Natural killer cell (primary cell): ENCODE measurements around the gene RNASE12. TPM values are rescaled to one million over a fixed set of nuclear protein-coding genes. Genes with fewer than 3 reads are reported as not detected.

Experiments used
- ATAC-seq, 3 donors: fragments of 150-1000 bp in 2 of 3; fragments of 200-7000 bp in 1 of 3; cut with Tn5 transposase; 1 replicate in 1 of 3; 2 replicates in 2 of 3; pipeline ENCODE4 v1.10.0; 2021; ENCODE audit warnings: mild to moderate bottlenecking in 2 of 3, moderate library complexity in 2 of 3
- DNase-seq, 2 donors: peaks; one replicate each; pipeline versions ENCODE4 v3.0.0 to v3.0.0-alpha.2; 2013 to 2021; ENCODE audit warnings: mixed read lengths in 1 of 2
- H3K27ac ChIP-seq: one replicate; pipeline ENCODE4 v1.5.1; 2013; ENCODE audit warnings: mild to moderate bottlenecking, low read length
- H3K27me3 ChIP-seq: one replicate; pipeline ENCODE4 v1.6.1; 2013; ENCODE audit warnings: low read length; ENCODE audit not compliant: control insufficient read depth, insufficient read depth
- H3K36me3 ChIP-seq: one replicate; pipeline ENCODE4 v1.6.1; 2013; ENCODE audit warnings: low read length; ENCODE audit not compliant: control insufficient read depth, insufficient read depth
- H3K4me1 ChIP-seq: one replicate; pipeline ENCODE4 v1.6.1; 2013; ENCODE audit warnings: low read length; ENCODE audit not compliant: control insufficient read depth, insufficient read depth
- H3K4me3 ChIP-seq: one replicate; pipeline ENCODE4 v1.5.1; 2013; ENCODE audit warnings: low read length
- H3K9me3 ChIP-seq: one replicate; pipeline ENCODE4 v1.6.1; 2013; ENCODE audit warnings: low read length; ENCODE audit not compliant: control insufficient read depth, insufficient read depth
- H3K27ac Mint-ChIP-seq, 2 donors: one replicate each; pipeline ENCODE4 v1.8.0; 2022; ENCODE audit warnings: mild to moderate bottlenecking in 2 of 2, mixed read lengths in 2 of 2, moderate library complexity in 1 of 2
- H3K27me3 Mint-ChIP-seq, 2 donors: one replicate each; pipeline ENCODE4 v1.8.0; 2022; ENCODE audit warnings: low read depth in 2 of 2, mixed read lengths in 2 of 2
- H3K36me3 Mint-ChIP-seq: one replicate; pipeline ENCODE4 v1.8.0; 2022; ENCODE audit warnings: mixed read lengths
- H3K4me1 Mint-ChIP-seq, 2 donors: one replicate each; pipeline ENCODE4 v1.8.0; 2022; ENCODE audit warnings: mixed read lengths in 2 of 2
- H3K4me3 Mint-ChIP-seq: one replicate; pipeline ENCODE4 v1.8.0; 2022; ENCODE audit warnings: mild to moderate bottlenecking, moderate library complexity, mixed read lengths
- H3K9me3 Mint-ChIP-seq, 2 donors: one replicate each; pipeline ENCODE4 v1.8.0; 2022; ENCODE audit warnings: mixed read lengths in 2 of 2
- CTCF ChIP-seq: fragments of 200-600 bp; IDR thresholded peaks from one replicate; pipeline ENCODE4 v1.8.0; 2022; ENCODE audit warnings: antibody characterized with exemption
- WGBS: methylation state at CpG from one replicate; pipeline ENCODE4 v1.1.7; 2013; ENCODE audit warnings: missing lambda C conversion rate; ENCODE audit not compliant: insufficient coverage; 5-methylcytosine and 5-hydroxymethylcytosine counted together
- intact Hi-C: fragments of 100-400 bp; cut with micrococcal nuclease; formaldehyde crosslinking; loops from one replicate; pipeline ENCODE4 v1.14.2; 2022
- total RNA-seq, 4 donors: library from RNA; stranded (reverse); fragments of 120-200 nt in 1 of 4; gene quantifications; one replicate each; pipeline versions ENCODE4 v1.2.3 to v1.2.4, GENCODE V29; 2013 to 2022

The RNASE12 gene
- total RNA-seq, 3 donors from 2014 or later (not counting 1 experiment from before 2014, with no cell fraction given): not detected

GRCh38 chr14:20624495-20625070 is 33.4 kb upstream of the RNASE12 start:
- peak; percentile 55 to 68 (median 57) for ATAC-seq
- WGBS: 7% methylated on average over 21 of the region's 22 CpGs
- Mint-ChIP-seq H3K27ac (peak overlapping the region; percentile 71 to 93), H3K27me3 (peaks cover 37 to 63% of the 10 kb centered on the region in 2 donors), H3K4me1 (peaks cover 40 to 64% of the 10 kb centered on the region in 2 donors), H3K9me3 (no peaks in the 10 kb centered on the region), H3K4me3 (peak overlapping the region; percentile 69), H3K36me3 (no peaks in the 10 kb centered on the region)
- H3K36me3 ChIP-seq: no peaks in the 10 kb centered on the region
- peak in 1 of 2 donors; percentile 74 for DNase-seq
- intact Hi-C loops: no loop called here
- no peaks in the 10 kb centered on the region for H3K9me3 ChIP-seq
- H3K4me1 ChIP-seq: peaks cover 43% of the 10 kb centered on the region
- peak overlapping the region; percentile 3 for H3K4me3 ChIP-seq
- no peak overlapping the region for H3K27ac ChIP-seq
- peaks cover 4% of the 10 kb centered on the region for H3K27me3 ChIP-seq
- no peak for TF ChIP-seq CTCF

- Histone ChIP-seq H3K27ac (no peak overlapping the region), H3K27me3 (peaks cover 4% of the 10 kb centered on the region), H3K36me3 (no peaks in the 10 kb centered on the region), H3K4me3 (no peak overlapping the region), H3K4me1 (peaks cover 43% of the 10 kb centered on the region), H3K9me3 (no peaks in the 10 kb centered on the region)
- Mint-ChIP-seq H3K9me3 (no peaks in the 10 kb centered on the region), H3K36me3 (no peaks in the 10 kb centered on the region), H3K27me3 (peaks cover 37 to 57% of the 10 kb centered on the region in 2 donors), H3K4me1 (peaks cover 40 to 59% of the 10 kb centered on the region in 2 donors), H3K4me3 (peak overlapping the region; percentile 69), H3K27ac (peak overlapping the region; percentile 75 to 93)
- intact Hi-C loops: no loop called here
- no peak for TF ChIP-seq CTCF
- 63% methylated on average over 11 of the region's 15 CpGs for whole genome bisulfite sequencing
- no peak for ATAC-seq
- peak in 1 of 2 donors; percentile 11 for DNase-seq
Measured at GRCh38 chr14:20623798-20624197, 32.6 kb upstream of the RNASE12 start.

- Mint-ChIP-seq H3K36me3 (no peaks in the 10 kb centered on the region), H3K4me1 (peaks cover 46 to 60% of the 10 kb centered on the region in 2 donors), H3K27ac (peak overlapping the region; percentile 11 to 75), H3K9me3 (no peaks in the 10 kb centered on the region), H3K27me3 (peaks cover 29 to 47% of the 10 kb centered on the region in 2 donors), H3K4me3 (peak overlapping the region; percentile 62)
- no peak overlapping the region for H3K27ac ChIP-seq
- peaks cover 4% of the 10 kb centered on the region for H3K27me3 ChIP-seq
- H3K4me1 ChIP-seq: peaks cover 43% of the 10 kb centered on the region
- 10% methylated on average over 29 of the region's 29 CpGs for WGBS
- H3K4me3 ChIP-seq: no peak overlapping the region
- ATAC-seq (peak; percentile 22 to 56 (median 51)), DNase-seq (peak in 1 of 2 donors; percentile 37)
- no peaks in the 10 kb centered on the region for H3K36me3 ChIP-seq
- H3K9me3 ChIP-seq: no peaks in the 10 kb centered on the region
- intact Hi-C loops: no loop called here
- no peak for TF ChIP-seq CTCF
Measured at GRCh38 chr14:20622816-20623291, 31.7 kb upstream of the RNASE12 start.
